Esophagus muscularis mucosa (tissue), 3 donors: Measurements from ENCODE around the gene QKI.
"Not testable (repeated sequence)": the region's sequence is repeated elsewhere in the genome, so short reads cannot be mapped to it uniquely, and the experiment has no call there.

ENCODE experiments used
- CTCF ChIP-seq, 3 experiments: fragments of 200-600 bp in 2 of 3; fragments of 450-650 bp in 1 of 3; sonication (generic) in 2 of 3; IDR thresholded peaks; one replicate each; pipeline ENCODE4 v1.5.1; 2017 to 2019; ENCODE audit warnings: antibody characterized with exemption in 3 of 3, mild to moderate bottlenecking in 2 of 3, moderate library complexity in 1 of 3
- POLR2A ChIP-seq: fragments of 450-650 bp; IDR thresholded peaks from one replicate; pipeline ENCODE4 v1.6.1; 2017; ENCODE audit warnings: antibody characterized with exemption, moderate library complexity, mild to moderate bottlenecking, low read depth

GRCh38 chr6:163383396-163383795 lies 31.1 kb upstream of the QKI start:
- TF ChIP-seq CTCF (IDR thresholded peaks at IDR 0.05); POLR2A: not testable (repeated sequence)
